H9 (cell line): ENCODE results near the gene PREX1. TPM values are rescaled to one million over a fixed set of nuclear protein-coding genes. Genes with fewer than 3 reads are reported as not detected.
A peak's percentile ranks its signal among the peaks of the same experiment; 100 is the strongest.

Experiments
- DNase-seq: peaks from one replicate; pipeline ENCODE4 v3.0.0-alpha.2; 2017
- H2AFZ ChIP-seq: one replicate; pipeline ENCODE4 v1.6.1; 2013; ENCODE audit warnings: mild to moderate bottlenecking, low read length, control low read depth, moderate library complexity
- H2AK5ac ChIP-seq: 2 replicates; pipeline ENCODE4 v1.6.1; 2013; ENCODE audit warnings: low read length, control low read depth, mixed read lengths; ENCODE audit not compliant: insufficient read length
- H2BK120ac ChIP-seq: one replicate; pipeline ENCODE4 v1.6.1; 2013; ENCODE audit warnings: low read depth, mild to moderate bottlenecking, low read length, control low read depth, inconsistent platforms; ENCODE audit not compliant: poor library complexity, severe bottlenecking
- H2BK12ac ChIP-seq: 2 replicates; pipeline ENCODE4 v1.6.1; 2013; ENCODE audit warnings: low read length, control low read depth, mixed read lengths, low read depth; ENCODE audit not compliant: insufficient read length
- H2BK15ac ChIP-seq: 2 replicates; pipeline ENCODE4 v1.6.1; 2013; ENCODE audit warnings: low read depth, low read length, control low read depth
- H2BK20ac ChIP-seq: one replicate; pipeline ENCODE4 v1.6.1; 2013; ENCODE audit warnings: low read depth, mild to moderate bottlenecking, low read length, control low read depth, inconsistent platforms; ENCODE audit not compliant: poor library complexity, severe bottlenecking
- H2BK5ac ChIP-seq: 2 replicates; pipeline ENCODE4 v1.6.1; 2013; ENCODE audit warnings: low read length, control low read depth, mixed read lengths; ENCODE audit not compliant: insufficient read length
- H3K14ac ChIP-seq: 2 replicates; pipeline ENCODE4 v1.6.1; 2013; ENCODE audit warnings: low read length, control low read depth; ENCODE audit not compliant: insufficient read depth
- H3K18ac ChIP-seq: 2 replicates; pipeline ENCODE4 v1.6.1; 2013; ENCODE audit warnings: low read depth, mild to moderate bottlenecking, mixed read lengths, low read length, control low read depth; ENCODE audit not compliant: insufficient read length
- H3K23ac ChIP-seq: 2 replicates; pipeline ENCODE4 v1.6.1; 2013; ENCODE audit warnings: low read length, control low read depth, mixed read lengths, low read depth; ENCODE audit not compliant: insufficient read length
- H3K23me2 ChIP-seq: 2 replicates; pipeline ENCODE4 v1.6.1; 2013; ENCODE audit warnings: low read depth, mild to moderate bottlenecking, mixed read lengths, low read length, control low read depth; ENCODE audit not compliant: insufficient read length, poor library complexity, severe bottlenecking
- H3K27ac ChIP-seq: 2 replicates; pipeline ENCODE4 v1.5.1; 2013; ENCODE audit warnings: low read length, control low read depth, mixed read lengths, low read depth; ENCODE audit not compliant: insufficient read length
- H3K27me3 ChIP-seq: 2 replicates; pipeline ENCODE4 v1.6.1; 2013; ENCODE audit warnings: low read length, control low read depth, inconsistent platforms; ENCODE audit not compliant: insufficient read depth
- H3K4ac ChIP-seq: 2 replicates; pipeline ENCODE4 v1.6.1; 2013; ENCODE audit warnings: low read depth, mild to moderate bottlenecking, control low read depth, inconsistent platforms, low read length, moderate library complexity
- H3K4me1 ChIP-seq: 2 replicates; pipeline ENCODE4 v1.6.1; 2013; ENCODE audit warnings: low read length, control low read depth, inconsistent platforms; ENCODE audit not compliant: insufficient read depth
- H3K4me2 ChIP-seq: 2 replicates; pipeline ENCODE4 v1.6.1; 2013; ENCODE audit warnings: low read length, control low read depth, mixed read lengths; ENCODE audit not compliant: insufficient read length, insufficient read depth
- H3K56ac ChIP-seq: 2 replicates; pipeline ENCODE4 v1.6.1; 2013; ENCODE audit warnings: low read depth, mild to moderate bottlenecking, mixed read lengths, low read length, control low read depth; ENCODE audit not compliant: insufficient read length
- H3K79me1 ChIP-seq: 2 replicates; pipeline ENCODE4 v1.6.1; 2013; ENCODE audit warnings: low read depth, mild to moderate bottlenecking, moderate library complexity, low read length, control low read depth, inconsistent platforms; ENCODE audit not compliant: insufficient read depth, poor library complexity, severe bottlenecking
- H3K79me2 ChIP-seq: 2 replicates; pipeline ENCODE4 v1.6.1; 2013; ENCODE audit warnings: low read length, control low read depth, inconsistent platforms; ENCODE audit not compliant: insufficient read depth
- H3K9ac ChIP-seq: 2 replicates; pipeline ENCODE4 v1.6.1; 2013; ENCODE audit warnings: low read length, control low read depth, mixed read lengths; ENCODE audit not compliant: insufficient read length; ENCODE audit errors: extremely low read depth
- H3K9me3 ChIP-seq: one replicate; pipeline ENCODE4 v1.6.1; 2013; ENCODE audit warnings: low read depth, low read length, inconsistent platforms; ENCODE audit not compliant: control insufficient read depth
- H3T11ph ChIP-seq: one replicate; pipeline ENCODE4 v1.6.1; 2013; ENCODE audit warnings: mild to moderate bottlenecking, low read length, control low read depth, inconsistent platforms
- H4K20me1 ChIP-seq: one replicate; pipeline ENCODE4 v1.6.1; 2013; ENCODE audit not compliant: control insufficient read depth, insufficient read length, insufficient read depth
- H4K5ac ChIP-seq: 2 replicates; pipeline ENCODE4 v1.6.1; 2013; ENCODE audit warnings: low read depth, mild to moderate bottlenecking, mixed read lengths, low read length, control low read depth; ENCODE audit not compliant: insufficient read length
- H4K8ac ChIP-seq: replicated peaks from 2 replicates; pipeline ENCODE4 v1.6.1; 2013; ENCODE audit warnings: low read length, control low read depth, mixed read lengths, low read depth; ENCODE audit not compliant: insufficient read length
- H4K91ac ChIP-seq: 2 replicates; pipeline ENCODE4 v1.6.1; 2013; ENCODE audit warnings: low read depth, mild to moderate bottlenecking, moderate library complexity, mixed read lengths, low read length, control low read depth; ENCODE audit not compliant: insufficient read length
- H3K27ac Mint-ChIP-seq, 3 experiments: 2 replicates in 2 of 3; 3 replicates in 1 of 3; pipeline ENCODE4 v1.8.0; 2020 to 2021; ENCODE audit warnings: mixed read lengths in 3 of 3, mild to moderate bottlenecking in 1 of 3, moderate library complexity in 1 of 3
- H3K27me3 Mint-ChIP-seq: 2 replicates; pipeline ENCODE4 v1.8.0; 2021; ENCODE audit warnings: low read depth, mild to moderate bottlenecking, moderate library complexity, mixed read lengths
- H3K36me3 Mint-ChIP-seq, 3 experiments: 2 replicates in 2 of 3; 3 replicates in 1 of 3; pipeline ENCODE4 v1.8.0; 2020 to 2021; ENCODE audit warnings: low read depth in 3 of 3, mixed read lengths in 3 of 3; ENCODE audit not compliant: insufficient read depth in 1 of 3
- H3K4me1 Mint-ChIP-seq, 2 experiments: 2 replicates each; pipeline ENCODE4 v1.8.0; 2020; ENCODE audit warnings: mixed read lengths in 2 of 2
- H3K4me3 Mint-ChIP-seq, 2 experiments: 2 replicates in 1 of 2; 3 replicates in 1 of 2; pipeline ENCODE4 v1.8.0; 2020 to 2021; ENCODE audit warnings: mild to moderate bottlenecking in 2 of 2, mixed read lengths in 2 of 2, moderate library complexity in 1 of 2
- H3K9me3 Mint-ChIP-seq, 2 experiments: 2 replicates in 1 of 2; 3 replicates in 1 of 2; pipeline ENCODE4 v1.8.0; 2020; ENCODE audit warnings: mild to moderate bottlenecking in 2 of 2, mixed read lengths in 2 of 2, moderate library complexity in 1 of 2
- CTCF ChIP-seq: fragments of 200-600 bp; sonication (generic); conservative IDR thresholded peaks from 3 replicates; pipeline ENCODE4 v1.8.0; 2021; ENCODE audit warnings: antibody characterized with exemption, mild to moderate bottlenecking
- WGBS: extraction: QIAGEN DNeasy Blood & Tissue Kit; methylation state at CpG from one replicate; pipeline ENCODE4 v1.1.7; 2013; ENCODE audit warnings: missing lambda C conversion rate, low lambda C conversion rate, mixed read lengths; ENCODE audit not compliant: insufficient read length; ENCODE audit errors: extremely low coverage; 5-methylcytosine and 5-hydroxymethylcytosine counted together
- total RNA-seq: library from RNA; stranded (reverse); gene quantifications from 2 replicates; pipeline ENCODE4 v1.2.1, GENCODE V29; 2021

Gene PREX1
- total RNA-seq, 1 experiment from 2014 or later = 6.6 TPM

- no peaks in the 10 kb centered on the region for H3K23me2 ChIP-seq
- Mint-ChIP-seq H3K4me1 (peaks cover 5 to 13% of the 10 kb centered on the region in 2 experiments), H3K9me3 (no peaks in the 10 kb centered on the region), H3K27me3 (no peaks in the 10 kb centered on the region), H3K36me3 (no peaks in the 10 kb centered on the region; a peak in 2 of 7 replicates), H3K4me3 (no peak overlapping the region), H3K27ac (peak overlapping the region in 1 of 3 experiments; percentile 46; a peak in 2 of 7 replicates)
- no peak overlapping the region for H3K14ac ChIP-seq
- TF ChIP-seq CTCF = no peak
- WGBS = no CpG with 5 or more reads among the region's 18 CpGs
- H4K91ac ChIP-seq = no peak overlapping the region
- H2BK15ac ChIP-seq = no peak overlapping the region
- H3K79me2 ChIP-seq = no peaks in the 10 kb centered on the region
- H2BK120ac ChIP-seq = no peak overlapping the region
- no peak for DNase-seq
- peaks cover 3% of the 10 kb centered on the region for H4K20me1 ChIP-seq
- no peak overlapping the region for H3T11ph ChIP-seq
- H4K8ac ChIP-seq = no peak overlapping the region
- no peaks in the 10 kb centered on the region for H3K79me1 ChIP-seq
- no peaks in the 10 kb centered on the region for H3K27me3 ChIP-seq
- no peak overlapping the region for H3K9ac ChIP-seq
- no peaks in the 10 kb centered on the region for H3K9me3 ChIP-seq
- H3K18ac ChIP-seq = no peak overlapping the region
- no peak overlapping the region for H3K56ac ChIP-seq
- H3K4me2 ChIP-seq = no peak overlapping the region
- H2AFZ ChIP-seq = no peak overlapping the region
- no peak overlapping the region for H2BK20ac ChIP-seq
- no peak overlapping the region for H2BK12ac ChIP-seq
- no peak overlapping the region for H2BK5ac ChIP-seq
- no peak overlapping the region for H2AK5ac ChIP-seq
- no peak overlapping the region for H3K27ac ChIP-seq
- no peak overlapping the region for H3K4ac ChIP-seq
- no peak overlapping the region for H3K23ac ChIP-seq
- H3K4me1 ChIP-seq = no peaks in the 10 kb centered on the region
- H4K5ac ChIP-seq = no peak overlapping the region
Observed at GRCh38 chr20:48626938-48627736, 200.7 kb downstream of the PREX1 start.
